ENCODE data around the gene TRPM3. TPM values are rescaled to one million over a fixed set of nuclear protein-coding genes. Genes with fewer than 3 reads are reported as not detected.

The TRPM3 gene
- total and polyA plus RNA-seq, 4 donors, result 0.07 to 0.89 (median 0.67) TPM

- H3K9me3 ChIP-seq (ENCODE audit: control insufficient read depth in 4 of 4, low read length in 3 of 4), result no peaks in the 10 kb centered on the region
- H3K27ac ChIP-seq (ENCODE audit: low read depth in 1 of 2, low read length in 2 of 2), result no peak overlapping the region
- no peak overlapping the region for H3K4me3 ChIP-seq (ENCODE audit: low read depth in 1 of 3, low read length in 3 of 3)
- DNase-seq (ENCODE audit: low spot score), result no peak
- H3K9ac ChIP-seq (ENCODE audit: low read depth in 1 of 2, low read length in 2 of 2), result no peak overlapping the region
- no peaks in the 10 kb centered on the region for H3K4me1 ChIP-seq (ENCODE audit: control insufficient read depth in 4 of 4, insufficient read depth in 4 of 4, low read length in 3 of 4)
- H3K36me3 ChIP-seq (ENCODE audit: control insufficient read depth in 4 of 4, insufficient read depth in 3 of 4, low read depth in 1 of 4, low read length in 3 of 4), result no peaks in the 10 kb centered on the region
- H3K27me3 ChIP-seq (ENCODE audit: control insufficient read depth in 4 of 4, insufficient read depth in 4 of 4, low read length in 3 of 4), result no peaks in the 10 kb centered on the region
- whole genome bisulfite sequencing, result 89% methylated on average over 8 of the region's 8 CpGs
- TF ChIP-seq JUND (IDR thresholded peaks at IDR 0.05), result no peak
- TF ChIP-seq GABPA (IDR thresholded peaks at IDR 0.05 in 1 of 2, conservative IDR thresholded peaks at IDR 0.05 in 1 of 2), result no peak
- no peak for TF ChIP-seq HNF4G (IDR thresholded peaks at IDR 0.05)
- no peak for TF ChIP-seq FOXA1 (IDR thresholded peaks at IDR 0.05)
- TF ChIP-seq ATF3 (IDR thresholded peaks at IDR 0.05), result no peak
- no peak for TF ChIP-seq NR2F2 (IDR thresholded peaks at IDR 0.05)
- no peak for TF ChIP-seq TAF1 (conservative IDR thresholded peaks at IDR 0.05)
- no peak for TF ChIP-seq RAD21 (IDR thresholded peaks at IDR 0.05)
- TF ChIP-seq, protein P1, sequence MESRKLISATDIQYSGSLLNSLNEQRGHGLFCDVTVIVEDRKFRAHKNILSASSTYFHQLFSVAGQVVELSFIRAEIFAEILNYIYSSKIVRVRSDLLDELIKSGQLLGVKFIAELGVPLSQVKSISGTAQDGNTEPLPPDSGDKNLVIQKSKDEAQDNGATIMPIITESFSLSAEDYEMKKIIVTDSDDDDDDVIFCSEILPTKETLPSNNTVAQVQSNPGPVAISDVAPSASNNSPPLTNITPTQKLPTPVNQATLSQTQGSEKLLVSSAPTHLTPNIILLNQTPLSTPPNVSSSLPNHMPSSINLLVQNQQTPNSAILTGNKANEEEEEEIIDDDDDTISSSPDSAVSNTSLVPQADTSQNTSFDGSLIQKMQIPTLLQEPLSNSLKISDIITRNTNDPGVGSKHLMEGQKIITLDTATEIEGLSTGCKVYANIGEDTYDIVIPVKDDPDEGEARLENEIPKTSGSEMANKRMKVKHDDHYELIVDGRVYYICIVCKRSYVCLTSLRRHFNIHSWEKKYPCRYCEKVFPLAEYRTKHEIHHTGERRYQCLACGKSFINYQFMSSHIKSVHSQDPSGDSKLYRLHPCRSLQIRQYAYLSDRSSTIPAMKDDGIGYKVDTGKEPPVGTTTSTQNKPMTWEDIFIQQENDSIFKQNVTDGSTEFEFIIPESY (IDR thresholded peaks at IDR 0.05), result no peak
- no peak for TF ChIP-seq RXRA (IDR thresholded peaks at IDR 0.05)
- no peak for TF ChIP-seq FOXA2 (IDR thresholded peaks at IDR 0.05)
- TF ChIP-seq REST (IDR thresholded peaks at IDR 0.05), result no peak
- TF ChIP-seq, protein P2, sequence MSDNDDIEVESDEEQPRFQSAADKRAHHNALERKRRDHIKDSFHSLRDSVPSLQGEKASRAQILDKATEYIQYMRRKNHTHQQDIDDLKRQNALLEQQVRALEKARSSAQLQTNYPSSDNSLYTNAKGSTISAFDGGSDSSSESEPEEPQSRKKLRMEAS (IDR thresholded peaks at IDR 0.05), result no peak
These were observed 556.7 kb downstream of the TRPM3 start for GRCh38 chr9:70564468-70565335.

DNA sequence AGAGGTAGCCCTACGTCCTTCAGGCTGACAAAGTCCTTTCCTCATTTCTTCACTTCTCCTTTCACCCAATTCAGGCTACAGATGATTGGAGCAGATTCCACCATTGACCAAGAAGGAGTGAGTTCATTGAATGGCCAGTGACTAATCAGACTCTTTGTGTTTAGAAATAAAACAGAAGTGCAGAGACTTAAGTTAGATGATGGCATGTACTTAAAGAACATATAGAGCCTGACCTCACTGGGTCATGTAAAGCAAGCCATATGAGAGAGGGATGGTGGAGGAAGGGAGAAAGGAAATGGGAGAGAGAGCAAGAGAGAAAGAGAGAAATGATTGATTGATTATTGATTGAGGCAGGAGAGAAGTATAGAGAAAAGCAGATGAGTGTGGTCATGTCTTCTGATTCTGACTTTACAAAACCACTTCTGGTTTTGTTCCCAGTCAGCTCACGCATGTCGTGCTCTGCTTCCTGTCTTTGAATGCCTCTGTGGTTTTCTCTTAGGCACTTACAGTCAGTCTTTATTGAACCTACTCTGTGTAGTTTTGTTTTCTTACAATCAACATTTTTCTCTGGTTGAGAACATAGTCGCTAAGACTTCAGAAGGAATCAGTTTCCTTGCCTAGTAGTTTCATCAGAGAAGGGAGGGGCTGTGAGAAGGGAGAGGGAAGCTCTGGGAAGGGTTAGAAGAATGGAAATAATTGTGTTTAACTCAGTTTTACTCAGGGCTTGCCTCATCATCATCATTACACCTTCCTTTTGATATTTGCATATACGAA lies 557.8 kb downstream of the TRPM3 start:
- no peak for TF ChIP-seq FOXA1 (IDR thresholded peaks at IDR 0.05)
- no peak for TF ChIP-seq TAF1 (conservative IDR thresholded peaks at IDR 0.05)
- no peak for TF ChIP-seq FOXA2 (IDR thresholded peaks at IDR 0.05)
- peak; percentile 16 for TF ChIP-seq SP1 (IDR thresholded peaks at IDR 0.05)

More for the DNA sequence above, 557.8 kb downstream of the TRPM3 start:
- Histone ChIP-seq H3K36me3 (ENCODE audit: control insufficient read depth in 4 of 4, insufficient read depth in 3 of 4, low read depth in 1 of 4, low read length in 3 of 4) (no peaks in the 10 kb centered on the region), H3K4me1 (ENCODE audit: control insufficient read depth in 4 of 4, insufficient read depth in 4 of 4, low read length in 3 of 4) (no peaks in the 10 kb centered on the region), H3K9me3 (ENCODE audit: control insufficient read depth in 4 of 4, low read length in 3 of 4) (no peaks in the 10 kb centered on the region), H3K4me3 (ENCODE audit: low read depth in 1 of 3, low read length in 3 of 3) (no peak overlapping the region), H3K27ac (ENCODE audit: low read depth in 1 of 2, low read length in 2 of 2) (peak overlapping the region in 1 of 2 donors; percentile 32), H3K9ac (ENCODE audit: low read depth in 1 of 2, low read length in 2 of 2) (no peak overlapping the region), H3K27me3 (ENCODE audit: control insufficient read depth in 4 of 4, insufficient read depth in 4 of 4, low read length in 3 of 4) (no peaks in the 10 kb centered on the region)
- WGBS, result 68% methylated on average over 5 of the region's 5 CpGs
- DNase-seq (ENCODE audit: low spot score), result no peak

Data from liver (tissue), 9 donors.